Measurements from ENCODE around the gene ABCA10. TPM values are rescaled to one million over a fixed set of nuclear protein-coding genes. Genes with fewer than 3 reads are reported as not detected.

The ABCA10 gene
- total RNA-seq, 1 donor from 2014 or later, result 10.0 TPM

Small RNAs within 50 kb of the gene (small RNA-seq; reads per million reads assigned to genes)
- gene MIR4524B, result not detected

Other genes starting within 250 kb of the ABCA10 start
- gene ABCA9, start 167.9 kb downstream of the ABCA10 start, total RNA-seq, result 6.6 TPM
- gene ABCA6, start 86.9 kb downstream of the ABCA10 start, total RNA-seq, result 3.7 TPM
- gene ABCA5, start 98.3 kb upstream of the ABCA10 start, total RNA-seq, result 72.1 TPM
- gene MAP2K6, start 185.9 kb upstream of the ABCA10 start, total RNA-seq, result 39.9 TPM

All from occipital lobe (tissue), 2 donors.